IMR-90 (cell line): ENCODE results near the gene MSRB1. TPM values are rescaled to one million over a fixed set of nuclear protein-coding genes. Genes with fewer than 3 reads are reported as not detected.

Source experiments
- ATAC-seq: fragments of 200-7000 bp; cut with Tn5 transposase; 2 replicates; pipeline ENCODE4 v1.9.1; 2020; ENCODE audit warnings: low read depth, mild to moderate bottlenecking, moderate library complexity
- Bru-seq: library from RNA; stranded (reverse); fragments of 400-500 nt; gene quantifications from one replicate; lab custom pipeline; 2021; lab: Mats Ljungman, UMichigan
- BruChase-seq, 2 experiments: library from RNA; stranded (reverse); fragments of 400-500 nt; gene quantifications; one replicate each; lab custom pipeline; 2021; lab: Mats Ljungman, UMichigan
- BruUV-seq: library from RNA; stranded (reverse); fragments of 400-500 nt; replicated peaks from 2 replicates; lab custom pipeline; 2021; lab: Mats Ljungman, UMichigan
- CTCF ChIA-PET: fragments of 300-600 bp; formaldehyde crosslinking; extraction: SDS; loops from one replicate; lab custom pipeline; 2021; ENCODE audit warnings: antibody characterized with exemption; lab: Yijun Ruan, JAX
- POLR2A ChIA-PET: fragments of 300-600 bp; sonication (Branson Sonifier 250); formaldehyde crosslinking; loops from one replicate; lab custom pipeline; 2022; ENCODE audit warnings: antibody characterized with exemption; ENCODE audit not compliant: unreplicated experiment; lab: Charles Lee
- DNase-seq: peaks from one replicate; pipeline ENCODE4 v3.0.0; 2013
- H2AFZ ChIP-seq: replicated peaks from 2 replicates; pipeline ENCODE3; 2013; ENCODE audit warnings: low read length, mild to moderate bottlenecking; ENCODE audit not compliant: poor library complexity
- H2AK5ac ChIP-seq: 2 replicates; pipeline ENCODE4 v1.6.1; 2013; ENCODE audit warnings: low read depth, low read length, inconsistent platforms
- H2AK9ac ChIP-seq: replicated peaks from 2 replicates; pipeline ENCODE3; 2013; ENCODE audit warnings: mild to moderate bottlenecking, low read depth, low read length, moderate library complexity; ENCODE audit not compliant: poor library complexity
- H2BK120ac ChIP-seq: 2 replicates; pipeline ENCODE4 v1.6.1; 2013; ENCODE audit warnings: low read depth, low read length, inconsistent platforms
- H2BK15ac ChIP-seq: 3 replicates; pipeline ENCODE4 v1.6.1; 2013; ENCODE audit warnings: low read depth, low read length, inconsistent platforms
- H2BK20ac ChIP-seq: 2 replicates; pipeline ENCODE4 v1.6.1; 2013; ENCODE audit warnings: low read depth, mild to moderate bottlenecking, inconsistent platforms, low read length, moderate library complexity
- H2BK5ac ChIP-seq: 2 replicates; pipeline ENCODE4 v1.6.1; 2013; ENCODE audit warnings: mild to moderate bottlenecking, low read depth, low read length, inconsistent platforms; ENCODE audit not compliant: poor library complexity, severe bottlenecking
- H3K14ac ChIP-seq: replicated peaks from 2 replicates; pipeline ENCODE4 v1.6.1; 2013; ENCODE audit warnings: low read depth, low read length, inconsistent platforms
- H3K18ac ChIP-seq: 2 replicates; pipeline ENCODE4 v1.6.1; 2013; ENCODE audit warnings: low read depth, low read length, control low read depth
- H3K23ac ChIP-seq: 2 replicates; pipeline ENCODE4 v1.6.1; 2013; ENCODE audit warnings: low read depth, low read length, inconsistent platforms
- H3K27ac ChIP-seq: 2 replicates; pipeline ENCODE4 v1.5.1; 2013; ENCODE audit warnings: mild to moderate bottlenecking, control low read depth, low read length; ENCODE audit not compliant: insufficient read depth
- H3K27me3 ChIP-seq: 2 replicates; pipeline ENCODE4 v1.6.1; 2013; ENCODE audit warnings: low read length; ENCODE audit not compliant: control insufficient read depth, insufficient read depth
- H3K36me3 ChIP-seq: 2 replicates; pipeline ENCODE4 v1.6.1; 2013; ENCODE audit warnings: low read length, mixed read lengths; ENCODE audit not compliant: control insufficient read depth, insufficient read depth
- H3K4ac ChIP-seq: 2 replicates; pipeline ENCODE4 v1.6.1; 2013; ENCODE audit warnings: low read depth, low read length, inconsistent platforms
- H3K4me1 ChIP-seq: 2 replicates; pipeline ENCODE4 v1.6.1; 2013; ENCODE audit warnings: low read length, mixed read lengths; ENCODE audit not compliant: control insufficient read depth, insufficient read depth
- H3K4me2 ChIP-seq: 2 replicates; pipeline ENCODE4 v1.6.1; 2013; ENCODE audit warnings: low read depth, mild to moderate bottlenecking, control low read depth, low read length, moderate library complexity
- H3K4me3 ChIP-seq: 2 replicates; pipeline ENCODE4 v1.5.1; 2013; ENCODE audit warnings: low read depth, mild to moderate bottlenecking, control low read depth, low read length, moderate library complexity; ENCODE audit not compliant: insufficient read depth
- H3K56ac ChIP-seq: 2 replicates; pipeline ENCODE4 v1.6.1; 2013; ENCODE audit warnings: low read length, inconsistent platforms; ENCODE audit not compliant: insufficient read depth; ENCODE audit errors: extremely low read depth
- H3K79me1 ChIP-seq, 2 experiments: 2 replicates each; pipeline ENCODE4 v1.6.1; 2013; ENCODE audit warnings: low read length in 2 of 2, inconsistent platforms in 1 of 2, low read depth in 1 of 2
- H3K9ac ChIP-seq: 2 replicates; pipeline ENCODE4 v1.6.1; 2013; ENCODE audit warnings: low read depth, low read length, control low read depth
- H3K9me1 ChIP-seq: 2 replicates; pipeline ENCODE4 v1.6.1; 2013; ENCODE audit warnings: low read length, inconsistent platforms; ENCODE audit not compliant: insufficient read depth
- H3K9me3 ChIP-seq: 2 replicates; pipeline ENCODE4 v1.6.1; 2013; ENCODE audit warnings: low read length; ENCODE audit not compliant: control insufficient read depth, insufficient read depth
- H4K20me1 ChIP-seq: 2 replicates; pipeline ENCODE4 v1.6.1; 2013; ENCODE audit warnings: low read length, inconsistent platforms; ENCODE audit not compliant: insufficient read depth
- H4K5ac ChIP-seq: 2 replicates; pipeline ENCODE4 v1.6.1; 2013; ENCODE audit warnings: mild to moderate bottlenecking, low read depth, low read length, control low read depth
- H4K8ac ChIP-seq, 2 experiments: 2 replicates each; pipeline ENCODE4 v1.6.1; 2013; ENCODE audit warnings: low read depth in 2 of 2, low read length in 2 of 2, control low read depth in 1 of 2, inconsistent platforms in 1 of 2
- H4K91ac ChIP-seq: 2 replicates; pipeline ENCODE4 v1.6.1; 2013; ENCODE audit warnings: low read depth, low read length, inconsistent platforms; ENCODE audit not compliant: insufficient read depth
- BHLHE40 ChIP-seq: fragments of 150-350 bp; IDR thresholded peaks from 2 replicates; pipeline ENCODE4 v1.6.1; 2016; ENCODE audit warnings: mild to moderate bottlenecking, low read depth, low read length
- CEBPB ChIP-seq: IDR thresholded peaks from 2 replicates; pipeline ENCODE4 v1.6.1; 2012; ENCODE audit warnings: low read depth, low read length, improper control_type of control experiment
- CHD1 ChIP-seq: IDR thresholded peaks from 2 replicates; pipeline ENCODE4 v1.6.1; 2012; ENCODE audit warnings: low read depth, low read length, improper control_type of control experiment
- FOS ChIP-seq: fragments of 150-350 bp; IDR thresholded peaks from 2 replicates; pipeline ENCODE4 v1.6.1; 2016; ENCODE audit warnings: low read depth, low read length
- MAZ ChIP-seq: IDR thresholded peaks from 2 replicates; pipeline ENCODE4 v1.6.1; 2012; ENCODE audit warnings: low read depth, mild to moderate bottlenecking, low read length, improper control_type of control experiment, moderate library complexity, borderline replicate concordance
- MXI1 ChIP-seq: IDR thresholded peaks from 2 replicates; pipeline ENCODE4 v1.6.1; 2012; ENCODE audit warnings: low read depth, mild to moderate bottlenecking, low read length, moderate library complexity, borderline replicate concordance
- POLR2A ChIP-seq: IDR thresholded peaks from 2 replicates; pipeline ENCODE4 v1.6.1; 2012; ENCODE audit warnings: mild to moderate bottlenecking, low read depth, low read length
- RAD21 ChIP-seq: IDR thresholded peaks from 2 replicates; pipeline ENCODE4 v1.6.1; 2012; ENCODE audit warnings: low read length, improper control_type of control experiment
- RCOR1 ChIP-seq: IDR thresholded peaks from 2 replicates; pipeline ENCODE4 v1.6.1; 2012; ENCODE audit warnings: mild to moderate bottlenecking, low read length, improper control_type of control experiment; ENCODE audit not compliant: insufficient replicate concordance
- SMC3 ChIP-seq: fragments of 150-350 bp; IDR thresholded peaks from 2 replicates; pipeline ENCODE4 v1.6.1; 2016; ENCODE audit warnings: low read depth, mild to moderate bottlenecking, antibody characterized with exemption, low read length, moderate library complexity
- WGBS, 2 experiments: methylation state at CpG; one replicate each; pipeline versions ENCODE4 v1.1.5 to v1.1.7; 2013; ENCODE audit warnings: missing lambda C conversion rate in 2 of 2; ENCODE audit not compliant: insufficient read length in 1 of 2; ENCODE audit errors: extremely low coverage in 2 of 2; 5-methylcytosine and 5-hydroxymethylcytosine counted together
- dilution Hi-C: fragments of 300-500 bp; cut with HindIII; formaldehyde crosslinking; loops from one replicate; pipeline ENCODE4 v1.14.3; 2018; ENCODE audit warnings: low sequenced_read_pairs; ENCODE audit not compliant: unreplicated experiment
- in situ Hi-C: fragments of 300-500 bp; cut with MboI; formaldehyde crosslinking; loops from 3 replicates; pipeline ENCODE4 v1.14.3; 2019; ENCODE audit warnings: low sequenced_read_pairs, inconsistent platforms, mixed read lengths
- intact Hi-C: fragments of 100-400 bp; cut with micrococcal nuclease; formaldehyde crosslinking; loops from 2 replicates; pipeline ENCODE4 v1.10.0; 2022
- long read RNA-seq: library from polyadenylated mRNA; unstranded; transcript quantifications from one replicate; pipeline ENCODE4 v2.0.0, GENCODE V29; 2021; ENCODE audit not compliant: unreplicated experiment
- polyA plus RNA-seq, 3 experiments: library from polyadenylated mRNA; depleted of rRNA; stranded (reverse); fragments of >200 nt; gene quantifications; 2 replicates each; pipeline ENCODE4 v1.2.3, GENCODE V29; 2012; ENCODE audit warnings: low replicate concordance in 1 of 3
- total RNA-seq: library from RNA; depleted of rRNA; stranded (reverse); fragments of >200 nt; gene quantifications from 2 replicates; pipeline ENCODE4 v1.2.3, GENCODE V29; 2012; rRNA removed
- TF ChIP-seq, protein P1 (sequence below): conservative IDR thresholded peaks from 2 replicates; pipeline ENCODE4 v1.5.1; 2012; ENCODE audit warnings: mild to moderate bottlenecking, low read depth, low read length, improper control_type of control experiment
- TF ChIP-seq, protein P2 (sequence below): fragments of 150-350 bp; IDR thresholded peaks from 2 replicates; pipeline ENCODE4 v1.6.1; 2017; ENCODE audit warnings: mild to moderate bottlenecking, antibody characterized with exemption, low read length, low read depth

The MSRB1 gene, protein sequence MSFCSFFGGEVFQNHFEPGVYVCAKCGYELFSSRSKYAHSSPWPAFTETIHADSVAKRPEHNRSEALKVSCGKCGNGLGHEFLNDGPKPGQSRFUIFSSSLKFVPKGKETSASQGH
- total RNA-seq (11.9 and 17.0 TPM in 2 replicates), polyA plus RNA-seq (2012; rRNA removed) (32.3 and 35.1 TPM in 2 replicates), Bru-seq, nascent RNA (percentile 44 among the genes with signal in this experiment), BruChase-seq, experiment 1, labeled RNA remaining after a 6-hour chase (percentile 47 among the genes with signal in this experiment), BruChase-seq, experiment 2, labeled RNA remaining after a 2-hour chase (percentile 38 among the genes with signal in this experiment)
- 19.9 and 40.7 TPM in 2 replicates for polyA plus RNA-seq (2012; cell fraction: cytosol; rRNA removed)
- polyA plus RNA-seq (2012; cell fraction: nucleus; rRNA removed; ENCODE audit: low replicate concordance), result 9.6 and 14.1 TPM in 2 replicates
- long read RNA-seq, transcript MSRB1-201 (4 exons, 1,423 nt), result major isoform, 39 of 43 reads
- long read RNA-seq, partial matches to known transcripts, result 0 of 43 reads
- long read RNA-seq, other reads (novel, unspliced or antisense), result 2 of 43 reads

DNA sequence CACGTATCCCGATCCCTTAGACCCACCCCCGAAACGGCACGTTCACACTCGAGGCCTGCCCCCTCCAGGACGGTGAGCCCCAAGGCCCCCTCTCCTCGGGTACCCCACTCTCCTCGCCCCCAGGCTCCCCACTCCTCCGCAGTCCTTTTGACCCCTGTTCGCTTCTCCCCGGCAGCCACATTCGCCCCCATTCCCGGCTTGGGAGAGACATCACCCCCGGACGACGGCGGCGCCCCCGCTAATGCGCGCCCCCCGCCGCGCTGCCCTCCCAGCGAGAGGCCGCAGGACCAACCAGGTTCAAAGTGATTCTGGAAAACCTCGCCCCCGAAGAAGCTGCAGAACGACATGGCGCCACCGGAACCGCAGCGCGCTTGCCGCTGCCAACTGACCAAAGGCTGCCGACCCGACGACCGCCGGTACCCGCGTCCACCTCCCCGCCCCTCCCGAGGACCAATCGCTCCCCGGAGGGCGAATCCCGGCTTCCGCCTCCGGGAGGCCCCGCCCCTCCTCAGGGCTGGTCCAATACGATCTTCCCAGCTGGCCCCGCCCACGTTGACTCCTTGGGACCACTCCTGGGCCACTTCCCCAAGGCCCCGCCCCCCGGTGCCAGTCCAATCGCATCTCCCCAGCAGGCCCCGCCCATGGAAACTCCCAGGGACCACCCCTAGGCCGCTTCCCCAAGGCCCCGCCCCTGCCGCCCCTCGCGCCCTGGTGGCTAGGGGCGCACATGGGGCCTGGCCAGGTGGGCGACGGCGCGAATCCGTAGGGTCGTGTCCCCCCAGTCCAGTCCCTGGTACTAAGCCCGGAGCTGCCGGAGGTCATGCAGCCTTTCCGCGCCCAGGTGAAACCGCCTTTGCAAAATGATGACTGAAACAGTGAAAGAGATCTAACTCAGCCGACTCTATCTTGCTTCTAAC lies at the start of gene MSRB1:
MSRB1 (minus strand) TSS at position 390 of the 917 bp plus-strand sequence; CDS start at position 347, 43 bp downstream.
- peak within 1 kb of the TSS; percentile 25; the same call in 1 of the 2 replicates for H2AK5ac ChIP-seq
- H3K4me3 ChIP-seq, result peak within 1 kb of the TSS; percentile 83
- ATAC-seq, result peak; percentile 99
- H3K4ac ChIP-seq, result peak within 1 kb of the TSS; percentile 6; the same call in 1 of the 2 replicates
- peak within 1 kb of the TSS; percentile 35 for H2AK9ac ChIP-seq
- intact Hi-C loops, result no loop called here
- H3K23ac ChIP-seq, result peak within 1 kb of the TSS; percentile 47; the same call in 1 of the 2 replicates
- peak within 1 kb of the TSS; percentile 22; the same call in 1 of the 2 replicates for H3K27ac ChIP-seq
- dilution Hi-C loops, result no loop called here
- H3K4me2 ChIP-seq, result peak within 1 kb of the TSS; percentile 78
- H4K20me1 ChIP-seq, result no peaks in the 10 kb centered on the region
- DNase-seq, result peak; percentile 96
- H2BK15ac ChIP-seq, result no peak within 1 kb of the TSS
- no peaks in the 10 kb centered on the region for H3K9me3 ChIP-seq
- POLR2A ChIA-PET, result no interaction called here
- peak within 1 kb of the TSS; percentile 87 to 89 for H4K8ac ChIP-seq
- no peaks in the 10 kb centered on the region for H3K27me3 ChIP-seq
- peak within 1 kb of the TSS; percentile 61 for H4K5ac ChIP-seq
- peak within 1 kb of the TSS; percentile 12 for H3K14ac ChIP-seq
- H3K36me3 ChIP-seq, result peaks cover 16% of the 10 kb centered on the region
- no peak within 1 kb of the TSS for H2BK5ac ChIP-seq
- H3K4me1 ChIP-seq, result peaks cover 5% of the 10 kb centered on the region; the same call in 1 of the 2 replicates
- peak within 1 kb of the TSS; percentile 95 for H2AFZ ChIP-seq
- H3K18ac ChIP-seq, result no peak within 1 kb of the TSS
- H3K9me1 ChIP-seq, result no peaks in the 10 kb centered on the region
- BruUV-seq, result no TSS peak
- no peak within 1 kb of the TSS; the same call in 1 of the 2 replicates for H4K91ac ChIP-seq
- H2BK20ac ChIP-seq, result no peak within 1 kb of the TSS
- no peak within 1 kb of the TSS for H2BK120ac ChIP-seq
- CTCF ChIA-PET, result interaction anchor here (0.7 to 1.3 kb wide), 3 partner anchors 9 to 130 kb away, joined by 3 to 4 read pairs (median 3); no protein-coding TSS in a partner anchor
- in situ Hi-C loops, result no loop called here
- 2% methylated on average over 21 of the region's 77 CpGs; no CpG with 5 or more reads in 1 of the 2 experiments for WGBS, 2 experiments
- H3K79me1 ChIP-seq, result peaks cover 9 to 13% of the 10 kb centered on the region in 2 experiments; a peak in 3 of 4 replicates
- peak within 1 kb of the TSS; percentile 64 for H3K9ac ChIP-seq
- H3K56ac ChIP-seq, result no peak within 1 kb of the TSS
- no peak for TF ChIP-seq CHD1
- no peak for TF ChIP-seq BHLHE40
- TF ChIP-seq, protein P1, sequence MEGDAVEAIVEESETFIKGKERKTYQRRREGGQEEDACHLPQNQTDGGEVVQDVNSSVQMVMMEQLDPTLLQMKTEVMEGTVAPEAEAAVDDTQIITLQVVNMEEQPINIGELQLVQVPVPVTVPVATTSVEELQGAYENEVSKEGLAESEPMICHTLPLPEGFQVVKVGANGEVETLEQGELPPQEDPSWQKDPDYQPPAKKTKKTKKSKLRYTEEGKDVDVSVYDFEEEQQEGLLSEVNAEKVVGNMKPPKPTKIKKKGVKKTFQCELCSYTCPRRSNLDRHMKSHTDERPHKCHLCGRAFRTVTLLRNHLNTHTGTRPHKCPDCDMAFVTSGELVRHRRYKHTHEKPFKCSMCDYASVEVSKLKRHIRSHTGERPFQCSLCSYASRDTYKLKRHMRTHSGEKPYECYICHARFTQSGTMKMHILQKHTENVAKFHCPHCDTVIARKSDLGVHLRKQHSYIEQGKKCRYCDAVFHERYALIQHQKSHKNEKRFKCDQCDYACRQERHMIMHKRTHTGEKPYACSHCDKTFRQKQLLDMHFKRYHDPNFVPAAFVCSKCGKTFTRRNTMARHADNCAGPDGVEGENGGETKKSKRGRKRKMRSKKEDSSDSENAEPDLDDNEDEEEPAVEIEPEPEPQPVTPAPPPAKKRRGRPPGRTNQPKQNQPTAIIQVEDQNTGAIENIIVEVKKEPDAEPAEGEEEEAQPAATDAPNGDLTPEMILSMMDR, result no peak
- TF ChIP-seq CEBPB, result no peak
- TF ChIP-seq RAD21, result no peak
- TF ChIP-seq, protein P2, sequence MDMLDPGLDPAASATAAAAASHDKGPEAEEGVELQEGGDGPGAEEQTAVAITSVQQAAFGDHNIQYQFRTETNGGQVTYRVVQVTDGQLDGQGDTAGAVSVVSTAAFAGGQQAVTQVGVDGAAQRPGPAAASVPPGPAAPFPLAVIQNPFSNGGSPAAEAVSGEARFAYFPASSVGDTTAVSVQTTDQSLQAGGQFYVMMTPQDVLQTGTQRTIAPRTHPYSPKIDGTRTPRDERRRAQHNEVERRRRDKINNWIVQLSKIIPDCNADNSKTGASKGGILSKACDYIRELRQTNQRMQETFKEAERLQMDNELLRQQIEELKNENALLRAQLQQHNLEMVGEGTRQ, result no peak
- TF ChIP-seq RCOR1, result no peak
- peak; percentile 72 for TF ChIP-seq POLR2A
- peak; percentile 48; the same call in 1 of the 2 replicates for TF ChIP-seq MXI1
- peak; percentile 70; the same call in 1 of the 2 replicates for TF ChIP-seq MAZ
- no peak for TF ChIP-seq SMC3
- no peak for TF ChIP-seq FOS
